H9 (cell line): ENCODE results near the gene NRXN3. TPM values are rescaled to one million over a fixed set of nuclear protein-coding genes. Genes with fewer than 3 reads are reported as not detected.

Experiments
- DNase-seq: peaks from one replicate; pipeline ENCODE4 v3.0.0-alpha.2; 2017
- H2AFZ ChIP-seq: one replicate; pipeline ENCODE4 v1.6.1; 2013; ENCODE audit warnings: mild to moderate bottlenecking, low read length, control low read depth, moderate library complexity
- H2AK5ac ChIP-seq: 2 replicates; pipeline ENCODE4 v1.6.1; 2013; ENCODE audit warnings: low read length, control low read depth, mixed read lengths; ENCODE audit not compliant: insufficient read length
- H2BK120ac ChIP-seq: one replicate; pipeline ENCODE4 v1.6.1; 2013; ENCODE audit warnings: low read depth, mild to moderate bottlenecking, low read length, control low read depth, inconsistent platforms; ENCODE audit not compliant: poor library complexity, severe bottlenecking
- H2BK12ac ChIP-seq: 2 replicates; pipeline ENCODE4 v1.6.1; 2013; ENCODE audit warnings: low read length, control low read depth, mixed read lengths, low read depth; ENCODE audit not compliant: insufficient read length
- H2BK15ac ChIP-seq: 2 replicates; pipeline ENCODE4 v1.6.1; 2013; ENCODE audit warnings: low read depth, low read length, control low read depth
- H2BK20ac ChIP-seq: one replicate; pipeline ENCODE4 v1.6.1; 2013; ENCODE audit warnings: low read depth, mild to moderate bottlenecking, low read length, control low read depth, inconsistent platforms; ENCODE audit not compliant: poor library complexity, severe bottlenecking
- H2BK5ac ChIP-seq: 2 replicates; pipeline ENCODE4 v1.6.1; 2013; ENCODE audit warnings: low read length, control low read depth, mixed read lengths; ENCODE audit not compliant: insufficient read length
- H3K14ac ChIP-seq: 2 replicates; pipeline ENCODE4 v1.6.1; 2013; ENCODE audit warnings: low read length, control low read depth; ENCODE audit not compliant: insufficient read depth
- H3K18ac ChIP-seq: 2 replicates; pipeline ENCODE4 v1.6.1; 2013; ENCODE audit warnings: low read depth, mild to moderate bottlenecking, mixed read lengths, low read length, control low read depth; ENCODE audit not compliant: insufficient read length
- H3K23ac ChIP-seq: 2 replicates; pipeline ENCODE4 v1.6.1; 2013; ENCODE audit warnings: low read length, control low read depth, mixed read lengths, low read depth; ENCODE audit not compliant: insufficient read length
- H3K23me2 ChIP-seq: 2 replicates; pipeline ENCODE4 v1.6.1; 2013; ENCODE audit warnings: low read depth, mild to moderate bottlenecking, mixed read lengths, low read length, control low read depth; ENCODE audit not compliant: insufficient read length, poor library complexity, severe bottlenecking
- H3K27ac ChIP-seq: 2 replicates; pipeline ENCODE4 v1.5.1; 2013; ENCODE audit warnings: low read length, control low read depth, mixed read lengths, low read depth; ENCODE audit not compliant: insufficient read length
- H3K27me3 ChIP-seq: 2 replicates; pipeline ENCODE4 v1.6.1; 2013; ENCODE audit warnings: low read length, control low read depth, inconsistent platforms; ENCODE audit not compliant: insufficient read depth
- H3K4ac ChIP-seq: 2 replicates; pipeline ENCODE4 v1.6.1; 2013; ENCODE audit warnings: low read depth, mild to moderate bottlenecking, control low read depth, inconsistent platforms, low read length, moderate library complexity
- H3K4me1 ChIP-seq: 2 replicates; pipeline ENCODE4 v1.6.1; 2013; ENCODE audit warnings: low read length, control low read depth, inconsistent platforms; ENCODE audit not compliant: insufficient read depth
- H3K4me2 ChIP-seq: 2 replicates; pipeline ENCODE4 v1.6.1; 2013; ENCODE audit warnings: low read length, control low read depth, mixed read lengths; ENCODE audit not compliant: insufficient read length, insufficient read depth
- H3K56ac ChIP-seq: 2 replicates; pipeline ENCODE4 v1.6.1; 2013; ENCODE audit warnings: low read depth, mild to moderate bottlenecking, mixed read lengths, low read length, control low read depth; ENCODE audit not compliant: insufficient read length
- H3K79me1 ChIP-seq: 2 replicates; pipeline ENCODE4 v1.6.1; 2013; ENCODE audit warnings: low read depth, mild to moderate bottlenecking, moderate library complexity, low read length, control low read depth, inconsistent platforms; ENCODE audit not compliant: insufficient read depth, poor library complexity, severe bottlenecking
- H3K79me2 ChIP-seq: 2 replicates; pipeline ENCODE4 v1.6.1; 2013; ENCODE audit warnings: low read length, control low read depth, inconsistent platforms; ENCODE audit not compliant: insufficient read depth
- H3K9ac ChIP-seq: 2 replicates; pipeline ENCODE4 v1.6.1; 2013; ENCODE audit warnings: low read length, control low read depth, mixed read lengths; ENCODE audit not compliant: insufficient read length; ENCODE audit errors: extremely low read depth
- H3K9me3 ChIP-seq: one replicate; pipeline ENCODE4 v1.6.1; 2013; ENCODE audit warnings: low read depth, low read length, inconsistent platforms; ENCODE audit not compliant: control insufficient read depth
- H3T11ph ChIP-seq: one replicate; pipeline ENCODE4 v1.6.1; 2013; ENCODE audit warnings: mild to moderate bottlenecking, low read length, control low read depth, inconsistent platforms
- H4K20me1 ChIP-seq: one replicate; pipeline ENCODE4 v1.6.1; 2013; ENCODE audit not compliant: control insufficient read depth, insufficient read length, insufficient read depth
- H4K5ac ChIP-seq: 2 replicates; pipeline ENCODE4 v1.6.1; 2013; ENCODE audit warnings: low read depth, mild to moderate bottlenecking, mixed read lengths, low read length, control low read depth; ENCODE audit not compliant: insufficient read length
- H4K8ac ChIP-seq: replicated peaks from 2 replicates; pipeline ENCODE4 v1.6.1; 2013; ENCODE audit warnings: low read length, control low read depth, mixed read lengths, low read depth; ENCODE audit not compliant: insufficient read length
- H4K91ac ChIP-seq: 2 replicates; pipeline ENCODE4 v1.6.1; 2013; ENCODE audit warnings: low read depth, mild to moderate bottlenecking, moderate library complexity, mixed read lengths, low read length, control low read depth; ENCODE audit not compliant: insufficient read length
- H3K27ac Mint-ChIP-seq, 3 experiments: 2 replicates in 2 of 3; 3 replicates in 1 of 3; pipeline ENCODE4 v1.8.0; 2020 to 2021; ENCODE audit warnings: mixed read lengths in 3 of 3, mild to moderate bottlenecking in 1 of 3, moderate library complexity in 1 of 3
- H3K27me3 Mint-ChIP-seq: 2 replicates; pipeline ENCODE4 v1.8.0; 2021; ENCODE audit warnings: low read depth, mild to moderate bottlenecking, moderate library complexity, mixed read lengths
- H3K36me3 Mint-ChIP-seq, 3 experiments: 2 replicates in 2 of 3; 3 replicates in 1 of 3; pipeline ENCODE4 v1.8.0; 2020 to 2021; ENCODE audit warnings: low read depth in 3 of 3, mixed read lengths in 3 of 3; ENCODE audit not compliant: insufficient read depth in 1 of 3
- H3K4me1 Mint-ChIP-seq, 2 experiments: 2 replicates each; pipeline ENCODE4 v1.8.0; 2020; ENCODE audit warnings: mixed read lengths in 2 of 2
- H3K4me3 Mint-ChIP-seq, 2 experiments: 2 replicates in 1 of 2; 3 replicates in 1 of 2; pipeline ENCODE4 v1.8.0; 2020 to 2021; ENCODE audit warnings: mild to moderate bottlenecking in 2 of 2, mixed read lengths in 2 of 2, moderate library complexity in 1 of 2
- H3K9me3 Mint-ChIP-seq, 2 experiments: 2 replicates in 1 of 2; 3 replicates in 1 of 2; pipeline ENCODE4 v1.8.0; 2020; ENCODE audit warnings: mild to moderate bottlenecking in 2 of 2, mixed read lengths in 2 of 2, moderate library complexity in 1 of 2
- WGBS: extraction: QIAGEN DNeasy Blood & Tissue Kit; methylation state at CpG from one replicate; pipeline ENCODE4 v1.1.7; 2013; ENCODE audit warnings: missing lambda C conversion rate, low lambda C conversion rate, mixed read lengths; ENCODE audit not compliant: insufficient read length; ENCODE audit errors: extremely low coverage; 5-methylcytosine and 5-hydroxymethylcytosine counted together
- total RNA-seq: library from RNA; stranded (reverse); gene quantifications from 2 replicates; pipeline ENCODE4 v1.2.1, GENCODE V29; 2021
- TF ChIP-seq, protein P1 (sequence below): fragments of 200-600 bp; sonication (generic); conservative IDR thresholded peaks from 3 replicates; pipeline ENCODE4 v1.8.0; 2021; ENCODE audit warnings: antibody characterized with exemption, mild to moderate bottlenecking

NRXN3 gene
- total RNA-seq, 1 experiment from 2014 or later = 1.8 TPM

GRCh38 chr14:79745046-79745445, 1574.9 kb downstream of the NRXN3 start:
- Histone ChIP-seq H2BK12ac (no peak overlapping the region), H3K79me1 (no peaks in the 10 kb centered on the region), H2AK5ac (no peak overlapping the region), H2AFZ (no peak overlapping the region), H4K8ac (no peak overlapping the region), H4K91ac (no peak overlapping the region), H3K23ac (no peak overlapping the region), H3T11ph (no peak overlapping the region), H3K4me2 (no peak overlapping the region), H3K9ac (no peak overlapping the region), H3K18ac (no peak overlapping the region), H3K27me3 (no peaks in the 10 kb centered on the region), H3K56ac (no peak overlapping the region), H2BK120ac (no peak overlapping the region), H3K4ac (no peak overlapping the region), H3K27ac (no peak overlapping the region), H4K5ac (no peak overlapping the region), H3K4me1 (no peaks in the 10 kb centered on the region), H2BK5ac (no peak overlapping the region), H3K9me3 (no peaks in the 10 kb centered on the region), H4K20me1 (no peaks in the 10 kb centered on the region), H2BK15ac (no peak overlapping the region), H3K14ac (no peak overlapping the region), H2BK20ac (no peak overlapping the region), H3K23me2 (no peaks in the 10 kb centered on the region), H3K79me2 (no peaks in the 10 kb centered on the region)
- DNase-seq = no peak
- H3K27me3 Mint-ChIP-seq = no peaks in the 10 kb centered on the region
- no peak overlapping the region for H3K27ac Mint-ChIP-seq
- H3K4me3 Mint-ChIP-seq = no peak overlapping the region
- TF ChIP-seq, protein P1, sequence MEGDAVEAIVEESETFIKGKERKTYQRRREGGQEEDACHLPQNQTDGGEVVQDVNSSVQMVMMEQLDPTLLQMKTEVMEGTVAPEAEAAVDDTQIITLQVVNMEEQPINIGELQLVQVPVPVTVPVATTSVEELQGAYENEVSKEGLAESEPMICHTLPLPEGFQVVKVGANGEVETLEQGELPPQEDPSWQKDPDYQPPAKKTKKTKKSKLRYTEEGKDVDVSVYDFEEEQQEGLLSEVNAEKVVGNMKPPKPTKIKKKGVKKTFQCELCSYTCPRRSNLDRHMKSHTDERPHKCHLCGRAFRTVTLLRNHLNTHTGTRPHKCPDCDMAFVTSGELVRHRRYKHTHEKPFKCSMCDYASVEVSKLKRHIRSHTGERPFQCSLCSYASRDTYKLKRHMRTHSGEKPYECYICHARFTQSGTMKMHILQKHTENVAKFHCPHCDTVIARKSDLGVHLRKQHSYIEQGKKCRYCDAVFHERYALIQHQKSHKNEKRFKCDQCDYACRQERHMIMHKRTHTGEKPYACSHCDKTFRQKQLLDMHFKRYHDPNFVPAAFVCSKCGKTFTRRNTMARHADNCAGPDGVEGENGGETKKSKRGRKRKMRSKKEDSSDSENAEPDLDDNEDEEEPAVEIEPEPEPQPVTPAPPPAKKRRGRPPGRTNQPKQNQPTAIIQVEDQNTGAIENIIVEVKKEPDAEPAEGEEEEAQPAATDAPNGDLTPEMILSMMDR = no peak
- H3K36me3 Mint-ChIP-seq = no peaks in the 10 kb centered on the region
- no peaks in the 10 kb centered on the region for H3K9me3 Mint-ChIP-seq
- WGBS = no CpG with 5 or more reads among the region's 2 CpGs
- H3K4me1 Mint-ChIP-seq = peaks cover 7 to 8% of the 10 kb centered on the region in 2 experiments
